CD8-positive, alpha-beta memory T cell (primary cell): Measurements from ENCODE around the gene AP2M1. TPM values are rescaled to one million over a fixed set of nuclear protein-coding genes. Genes with fewer than 3 reads are reported as not detected.

Experiments
- CTCF ChIA-PET: fragments of 350-600 bp; sonication (Branson Sonifier 250); formaldehyde crosslinking; loops from one replicate; lab custom pipeline; 2021; ENCODE audit warnings: antibody characterized with exemption; lab: Charles Lee
- POLR2A ChIA-PET: fragments of 350-600 bp; sonication (Branson Sonifier 250); formaldehyde crosslinking; loops from one replicate; lab custom pipeline; 2021; ENCODE audit warnings: antibody characterized with exemption; lab: Charles Lee
- DNase-seq, 5 donors: peaks; one replicate each; pipeline versions ENCODE4 v3.0.0 to v3.0.0-alpha.2; 2020 to 2022; ENCODE audit warnings: mixed read lengths in 1 of 5
- H3K27ac ChIP-seq: one replicate; pipeline ENCODE4 v1.7.0; 2013; ENCODE audit warnings: low read depth, mild to moderate bottlenecking, low read length, moderate library complexity
- H3K27me3 ChIP-seq: 2 replicates; pipeline ENCODE4 v1.7.0; 2013; ENCODE audit warnings: low read length, mild to moderate bottlenecking; ENCODE audit not compliant: insufficient read depth, poor library complexity, severe bottlenecking
- H3K36me3 ChIP-seq: 2 replicates; pipeline ENCODE4 v1.7.0; 2013; ENCODE audit warnings: mild to moderate bottlenecking, low read length, moderate library complexity; ENCODE audit not compliant: insufficient read depth
- H3K4me1 ChIP-seq: 2 replicates; pipeline ENCODE4 v1.7.0; 2013; ENCODE audit warnings: mild to moderate bottlenecking, low read length, moderate library complexity; ENCODE audit not compliant: insufficient read depth
- H3K4me3 ChIP-seq: 2 replicates; pipeline ENCODE4 v1.7.0; 2013; ENCODE audit warnings: mild to moderate bottlenecking, low read length
- H3K9me3 ChIP-seq: 2 replicates; pipeline ENCODE4 v1.7.0; 2013; ENCODE audit warnings: mild to moderate bottlenecking, low read length
- H3K27ac Mint-ChIP-seq, 8 donors: one replicate each; pipeline ENCODE4 v1.8.0; 2020 to 2021; ENCODE audit warnings: mixed read lengths in 8 of 8, mild to moderate bottlenecking in 6 of 8, inconsistent platforms in 3 of 8, moderate library complexity in 3 of 8
- H3K27me3 Mint-ChIP-seq, 2 donors: one replicate each; pipeline ENCODE4 v1.8.0; 2020 to 2021; ENCODE audit warnings: mixed read lengths in 2 of 2, mild to moderate bottlenecking in 1 of 2, moderate library complexity in 1 of 2
- H3K36me3 Mint-ChIP-seq, 3 donors: one replicate each; pipeline ENCODE4 v1.8.0; 2020 to 2021; ENCODE audit warnings: mixed read lengths in 3 of 3, inconsistent platforms in 1 of 3, mild to moderate bottlenecking in 1 of 3
- H3K4me1 Mint-ChIP-seq, 3 donors: one replicate each; pipeline ENCODE4 v1.8.0; 2020 to 2021; ENCODE audit warnings: mixed read lengths in 3 of 3, inconsistent platforms in 1 of 3, mild to moderate bottlenecking in 1 of 3
- H3K4me3 Mint-ChIP-seq, 7 donors: one replicate each; pipeline ENCODE4 v1.8.0; 2020 to 2021; ENCODE audit warnings: mixed read lengths in 7 of 7, mild to moderate bottlenecking in 6 of 7, moderate library complexity in 4 of 7, inconsistent platforms in 2 of 7
- H3K9me3 Mint-ChIP-seq, 5 donors: one replicate each; pipeline ENCODE4 v1.8.0; 2020 to 2022; ENCODE audit warnings: mixed read lengths in 5 of 5, mild to moderate bottlenecking in 3 of 5, moderate library complexity in 2 of 5, inconsistent platforms in 1 of 5
- polyA plus RNA-seq: library from polyadenylated mRNA; unstranded; fragments of 300-500 nt; fragmentation: Illumina TruSeq; gene quantifications from one replicate; pipeline ENCODE4 v1.2.3, GENCODE V29; 2021
- total RNA-seq, 2 experiments: library from RNA; stranded (reverse); gene quantifications; one replicate each; pipeline ENCODE4 v1.2.3, GENCODE V29; 2021

The AP2M1 gene
- total and polyA plus RNA-seq, 3 experiments from 2014 or later = 265 to 270 (median 268) TPM

- POLR2A ChIA-PET = no interaction called here
- H3K36me3 ChIP-seq = peaks cover 60% of the 10 kb centered on the region
- Mint-ChIP-seq H3K4me3 (no peak overlapping the region), H3K27me3 (no peaks in the 10 kb centered on the region), H3K9me3 (no peaks in the 10 kb centered on the region), H3K27ac (no peak overlapping the region), H3K4me1 (peaks cover 27 to 44% (median 38%) of the 10 kb centered on the region in 3 donors), H3K36me3 (peaks cover 0 to 85% (median 27%) of the 10 kb centered on the region in 3 donors)
- no peak for DNase-seq
- H3K4me3 ChIP-seq = no peak overlapping the region
- H3K27ac ChIP-seq = no peak overlapping the region
- CTCF ChIA-PET = no interaction called here
- peaks cover 22% of the 10 kb centered on the region for H3K4me1 ChIP-seq
- H3K9me3 ChIP-seq = no peaks in the 10 kb centered on the region
- no peaks in the 10 kb centered on the region for H3K27me3 ChIP-seq
Measured at GRCh38 chr3:184181596-184181995, 6.9 kb downstream of the AP2M1 start.

- H3K27ac Mint-ChIP-seq = peak overlapping the region in 2 of 8 donors; percentile 60 to 71
- Histone ChIP-seq H3K36me3 (peaks cover 58% of the 10 kb centered on the region), H3K27me3 (no peaks in the 10 kb centered on the region), H3K4me3 (no peak overlapping the region), H3K9me3 (no peaks in the 10 kb centered on the region), H3K27ac (no peak overlapping the region), H3K4me1 (peaks cover 21% of the 10 kb centered on the region)
- no peaks in the 10 kb centered on the region for H3K9me3 Mint-ChIP-seq
- no peak for DNase-seq
- H3K36me3 Mint-ChIP-seq = peaks cover 0 to 84% (median 21%) of the 10 kb centered on the region in 3 donors
- H3K27me3 Mint-ChIP-seq = no peaks in the 10 kb centered on the region
- H3K4me1 Mint-ChIP-seq = peaks cover 30 to 46% (median 43%) of the 10 kb centered on the region in 3 donors
- no peak overlapping the region for H3K4me3 Mint-ChIP-seq
- CTCF ChIA-PET = no interaction called here
- POLR2A ChIA-PET = interaction anchor here (1.4 kb wide), 1 partner anchor 9 kb away, joined by 8 read pairs; the partner anchor contains the start of gene AP2M1
Measured at GRCh38 chr3:184183679-184184078, 9.0 kb downstream of the AP2M1 start.

DNA sequence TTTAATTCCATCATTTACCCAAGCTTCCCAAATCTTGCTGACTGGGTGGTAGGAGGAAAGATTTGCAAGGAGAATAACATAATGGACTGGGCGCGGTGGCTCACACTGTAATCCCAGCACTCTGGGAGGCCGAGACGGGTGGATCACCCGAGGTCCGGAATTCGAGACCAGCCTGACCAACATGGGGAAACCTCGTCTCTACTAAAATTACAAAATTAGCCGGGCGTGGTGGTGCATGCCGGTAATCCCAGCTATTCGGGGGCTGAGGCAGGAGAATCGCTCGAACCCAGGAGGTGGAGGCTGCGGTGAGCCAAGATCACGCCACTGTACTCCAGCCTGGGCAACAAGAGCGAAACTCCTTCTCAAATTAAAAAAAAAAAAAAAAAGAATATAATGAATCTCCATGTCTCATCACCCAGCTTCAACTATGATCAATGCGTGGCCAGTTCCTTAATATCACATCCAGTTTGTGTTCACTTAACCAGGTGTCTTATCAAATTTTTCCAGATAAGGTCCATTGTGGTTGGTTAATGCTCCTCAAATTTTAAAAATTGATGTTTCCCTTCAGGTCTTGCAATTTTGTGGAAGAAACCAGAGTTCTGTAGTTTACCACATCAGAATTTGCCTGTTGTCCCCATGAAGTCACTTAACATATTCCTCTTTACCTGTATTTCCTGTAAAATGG is 10.0 kb downstream of the AP2M1 start:
- H3K36me3 Mint-ChIP-seq = peaks cover 0 to 84% (median 20%) of the 10 kb centered on the region in 3 donors

DNA sequence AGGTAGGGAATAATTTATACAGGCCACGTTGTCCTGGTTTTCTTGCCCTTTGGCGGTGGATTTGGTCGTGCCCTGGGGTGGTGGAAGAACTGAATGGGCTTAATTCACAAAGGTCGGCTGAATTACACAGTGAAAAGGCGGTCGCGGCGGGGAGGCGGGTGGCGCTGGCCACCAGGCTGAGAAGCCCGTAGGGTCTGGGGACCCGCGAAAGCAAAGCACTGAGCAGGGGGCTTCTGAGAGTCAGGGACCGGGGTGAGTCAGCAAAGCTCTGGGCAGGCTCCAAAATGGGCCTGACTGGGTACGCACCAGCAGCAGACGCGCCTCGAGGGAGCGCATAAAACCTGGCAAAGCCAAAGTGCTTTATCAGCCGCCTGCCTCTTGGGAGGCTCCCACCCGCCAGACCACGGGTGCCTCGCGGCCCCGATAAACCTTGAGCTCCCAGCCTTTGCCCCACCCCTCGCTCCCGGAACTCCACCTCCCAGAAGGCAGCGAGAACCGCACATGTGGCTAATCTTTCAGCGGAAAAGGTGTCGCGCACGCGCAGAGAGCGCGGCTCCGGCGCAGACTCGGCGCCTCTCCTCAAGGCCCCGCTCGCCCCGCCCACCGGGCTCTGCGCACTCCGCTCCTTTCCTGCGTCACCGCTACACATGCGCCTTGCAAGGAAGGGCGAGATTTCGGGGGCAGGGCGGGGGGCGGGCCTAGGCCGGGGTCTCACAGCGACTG is 11.0 kb downstream of the AP2M1 start:
- Mint-ChIP-seq H3K9me3 (no peaks in the 10 kb centered on the region), H3K36me3 (peaks cover 0 to 84% (median 15%) of the 10 kb centered on the region in 3 donors), H3K27ac (peak overlapping the region; percentile 89 to 99 (median 97)), H3K4me3 (peak overlapping the region; percentile 95 to 98 (median 98)), H3K27me3 (no peaks in the 10 kb centered on the region), H3K4me1 (peaks cover 37 to 53% (median 44%) of the 10 kb centered on the region in 3 donors)
- Histone ChIP-seq H3K27ac (peak overlapping the region; percentile 69), H3K4me3 (peak overlapping the region; percentile 93), H3K9me3 (no peaks in the 10 kb centered on the region), H3K27me3 (no peaks in the 10 kb centered on the region), H3K36me3 (peaks cover 58% of the 10 kb centered on the region), H3K4me1 (peaks cover 21% of the 10 kb centered on the region)
- POLR2A ChIA-PET = interaction anchor here (0.7 to 1.2 kb wide), 6 partner anchors 10 to 114 kb away, joined by 3 to 6 read pairs (median 4); partner anchors contain the start of genes AP2M1 and EIF2B5
- CTCF ChIA-PET = interaction anchor here (1.1 to 2.0 kb wide), 4 partner anchors 41 to 64 kb away, joined by 3 to 7 read pairs (median 5); partner anchors contain the start of genes EEF1AKMT4 and EIF2B5
- DNase-seq = peak; percentile 99 to 100 (median 99)

More for the DNA sequence above, 10.0 kb downstream of the AP2M1 start:
- peak overlapping the region; percentile 34 for H3K27ac ChIP-seq
- ChIA-PET CTCF (interaction anchor here (1.1 to 2.0 kb wide), 3 partner anchors 42 to 65 kb away, joined by 3 to 7 read pairs (median 4); partner anchors contain the start of gene EEF1AKMT4), POLR2A (interaction anchor here (1.2 to 1.4 kb wide), 3 partner anchors 9 to 115 kb away, joined by 4 to 8 read pairs (median 5); partner anchors contain the start of gene AP2M1)
- no peak for DNase-seq
- peaks cover 58% of the 10 kb centered on the region for H3K36me3 ChIP-seq
- no peaks in the 10 kb centered on the region for H3K27me3 ChIP-seq
- H3K4me1 Mint-ChIP-seq = peaks cover 33 to 48% (median 39%) of the 10 kb centered on the region in 3 donors
- peak overlapping the region in 7 of 8 donors; percentile 39 to 99 (median 94) for H3K27ac Mint-ChIP-seq
- H3K4me1 ChIP-seq = peaks cover 21% of the 10 kb centered on the region
- no peaks in the 10 kb centered on the region for H3K27me3 Mint-ChIP-seq
- no peak overlapping the region for H3K4me3 ChIP-seq
- peak overlapping the region in 6 of 7 donors; percentile 95 to 98 (median 98) for H3K4me3 Mint-ChIP-seq
- H3K9me3 Mint-ChIP-seq = no peaks in the 10 kb centered on the region
- H3K9me3 ChIP-seq = no peaks in the 10 kb centered on the region

GRCh38 chr3:184186184-184186901 is 11.7 kb downstream of the AP2M1 start, which contains the start of gene ABCF3:
Gene ABCF3, plus strand, starts transcription at chr3:184186199. Its CDS starts 9 bp downstream, at chr3:184186208.
- peaks cover 37 to 53% (median 44%) of the 10 kb centered on the region in 3 donors for H3K4me1 Mint-ChIP-seq
- H3K27me3 ChIP-seq = no peaks in the 10 kb centered on the region
- H3K27me3 Mint-ChIP-seq = no peaks in the 10 kb centered on the region
- H3K4me3 ChIP-seq = peak within 1 kb of the TSS; percentile 93
- H3K4me3 Mint-ChIP-seq = peak within 1 kb of the TSS; percentile 95 to 98 (median 98)
- no peaks in the 10 kb centered on the region for H3K9me3 ChIP-seq
- H3K4me1 ChIP-seq = peaks cover 21% of the 10 kb centered on the region
- H3K27ac Mint-ChIP-seq = peak within 1 kb of the TSS; percentile 89 to 99 (median 97)
- H3K27ac ChIP-seq = peak within 1 kb of the TSS; percentile 69
- ChIA-PET CTCF (interaction anchor here (1.5 to 2.0 kb wide), 3 partner anchors 41 to 63 kb away, joined by 4 to 7 read pairs (median 6); partner anchors contain the start of genes EEF1AKMT4 and EIF2B5), POLR2A (interaction anchor here (0.6 to 1.2 kb wide), 7 partner anchors 10 to 351 kb away, joined by 3 to 6 read pairs (median 5); partner anchors contain the start of genes AP2M1 and EIF2B5)
- no peaks in the 10 kb centered on the region for H3K9me3 Mint-ChIP-seq
- H3K36me3 ChIP-seq = peaks cover 58% of the 10 kb centered on the region
- DNase-seq = no peak
- H3K36me3 Mint-ChIP-seq = peaks cover 0 to 84% (median 11%) of the 10 kb centered on the region in 3 donors

- Histone ChIP-seq H3K9me3 (no peaks in the 10 kb centered on the region), H3K36me3 (peaks cover 58% of the 10 kb centered on the region), H3K4me1 (peaks cover 21% of the 10 kb centered on the region), H3K4me3 (peak overlapping the region; percentile 93), H3K27ac (peak overlapping the region; percentile 69), H3K27me3 (no peaks in the 10 kb centered on the region)
- peaks cover 0 to 84% (median 9%) of the 10 kb centered on the region in 3 donors for H3K36me3 Mint-ChIP-seq
- H3K4me1 Mint-ChIP-seq = peaks cover 37 to 53% (median 44%) of the 10 kb centered on the region in 3 donors
- no peaks in the 10 kb centered on the region for H3K27me3 Mint-ChIP-seq
- peak overlapping the region; percentile 61 to 99 (median 92) for H3K27ac Mint-ChIP-seq
- CTCF ChIA-PET = interaction anchor here (1.9 to 2.0 kb wide), 2 partner anchors 52 to 63 kb away, joined by 6 to 7 read pairs; partner anchors contain the start of genes EEF1AKMT4 and EIF2B5
- POLR2A ChIA-PET = interaction anchor here (0.6 kb wide), 1 partner anchor 36 kb away, joined by 5 read pairs; no protein-coding TSS in a partner anchor
- no peak for DNase-seq
- peak overlapping the region; percentile 95 to 98 (median 98) for H3K4me3 Mint-ChIP-seq
- H3K9me3 Mint-ChIP-seq = no peaks in the 10 kb centered on the region
Measured at GRCh38 chr3:184186902-184187207, 12.2 kb downstream of the AP2M1 start.

GRCh38 chr3:184188080-184188479 is 13.4 kb downstream of the AP2M1 start:
- H3K27ac Mint-ChIP-seq = peak overlapping the region in 3 of 8 donors; percentile 68 to 97 (median 94)
- H3K9me3 Mint-ChIP-seq = no peaks in the 10 kb centered on the region
- H3K4me1 Mint-ChIP-seq = peaks cover 37 to 53% (median 44%) of the 10 kb centered on the region in 3 donors
- H3K36me3 ChIP-seq = peaks cover 58% of the 10 kb centered on the region
- H3K4me3 Mint-ChIP-seq = peak overlapping the region; percentile 3 to 98 (median 96)
- H3K4me1 ChIP-seq = peaks cover 21% of the 10 kb centered on the region
- no peaks in the 10 kb centered on the region for H3K27me3 Mint-ChIP-seq
- CTCF ChIA-PET = no interaction called here
- no peaks in the 10 kb centered on the region for H3K27me3 ChIP-seq
- no peaks in the 10 kb centered on the region for H3K9me3 ChIP-seq
- POLR2A ChIA-PET = no interaction called here
- DNase-seq = no peak
- H3K27ac ChIP-seq = no peak overlapping the region
- H3K36me3 Mint-ChIP-seq = peaks cover 0 to 84% (median 3%) of the 10 kb centered on the region in 3 donors
- H3K4me3 ChIP-seq = no peak overlapping the region
